ENCODE data around the gene LHFPL6.

LHFPL6 gene

GRCh38 chr13:39596176-39596575 lies 6.8 kb downstream of the LHFPL6 start:
- DNase-seq = no peak

DNA sequence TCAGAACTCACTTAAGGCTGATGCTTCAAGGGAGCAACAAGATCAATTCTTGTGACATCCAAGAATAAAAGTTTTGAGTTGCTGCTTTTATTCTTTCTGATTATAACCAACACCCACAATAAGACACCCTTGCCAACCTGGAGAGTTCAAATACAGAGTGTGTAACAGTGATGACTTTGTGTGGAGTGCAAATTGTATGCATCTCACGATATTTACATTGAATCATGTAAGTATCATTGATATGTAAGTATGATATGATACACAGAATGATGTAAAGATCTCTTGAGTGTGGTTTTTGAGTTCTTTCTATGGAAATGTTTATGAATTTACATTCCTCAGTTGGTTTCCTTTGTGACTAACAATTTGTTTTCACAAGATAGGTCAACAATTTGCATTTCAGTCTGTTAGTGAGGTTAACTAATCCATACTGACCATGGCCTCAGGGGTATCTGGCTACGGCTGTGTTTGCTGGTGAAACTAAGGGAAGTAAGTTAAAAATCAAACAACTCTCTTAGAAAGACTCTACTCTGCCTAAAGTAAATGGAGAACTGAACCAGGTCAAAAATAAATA lies 12.4 kb downstream of the LHFPL6 start:
- no peak for DNase-seq

DNA sequence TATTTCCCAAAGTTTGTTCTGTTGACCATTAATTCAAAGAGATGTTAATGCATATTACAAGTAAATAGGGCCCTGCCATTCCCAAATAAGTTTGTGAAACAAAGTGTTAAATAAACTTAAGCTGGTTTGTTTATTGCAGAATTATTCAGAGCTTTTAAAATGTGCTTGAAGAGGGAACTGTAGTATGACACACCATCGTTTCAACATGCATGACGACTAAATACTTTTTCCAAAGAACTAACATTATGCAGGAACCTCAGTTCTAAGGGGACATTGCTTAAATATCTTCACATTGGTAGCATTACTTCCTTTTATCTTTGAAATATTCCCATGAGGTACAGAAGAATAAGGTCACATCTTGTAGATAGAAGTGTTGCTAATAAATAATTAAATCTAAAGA lies 14.6 kb downstream of the LHFPL6 start:
- no peak for DNase-seq

DNA sequence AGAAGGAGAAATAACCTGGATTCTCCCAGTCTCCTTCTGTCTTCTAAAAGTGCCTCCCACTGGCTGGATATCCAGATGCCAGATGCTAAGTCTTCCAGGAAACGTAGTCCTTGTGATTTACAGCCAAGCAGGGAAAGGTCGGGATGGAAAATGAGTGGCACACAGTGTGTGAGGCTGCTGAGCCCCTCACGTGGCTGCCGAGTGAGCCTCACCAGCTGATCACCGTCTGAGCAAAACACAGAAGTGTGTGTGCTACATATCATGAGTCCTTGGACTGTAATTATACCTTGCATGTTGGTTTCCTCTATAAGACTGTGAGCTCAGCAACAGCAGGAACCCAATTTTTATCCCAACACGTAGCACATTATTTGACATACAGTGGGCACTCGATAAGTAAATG lies 15.1 kb downstream of the LHFPL6 start:
- no peak for DNase-seq

GRCh38 chr13:39586958-39587605 lies 15.9 kb downstream of the LHFPL6 start:
- DNase-seq = no peak

DNA sequence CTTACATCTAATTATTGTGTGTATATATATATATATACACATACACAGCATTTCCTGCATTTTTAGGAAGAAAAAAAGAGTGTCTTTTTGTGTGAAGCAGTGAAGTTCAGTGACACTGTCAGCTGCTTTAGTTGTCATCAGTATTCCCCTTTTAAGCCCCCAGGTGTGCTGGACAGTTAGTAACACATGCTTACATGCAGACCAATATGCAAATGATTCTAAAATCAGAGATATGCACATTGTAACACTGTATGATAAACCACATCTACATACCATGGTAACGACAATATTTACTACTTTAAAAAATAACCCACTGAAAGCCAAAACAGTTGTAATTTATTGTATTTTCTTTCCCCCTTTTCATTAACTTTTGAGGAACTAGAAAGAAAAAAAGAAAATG lies 16.8 kb downstream of the LHFPL6 start:
- no peak for DNase-seq

DNA sequence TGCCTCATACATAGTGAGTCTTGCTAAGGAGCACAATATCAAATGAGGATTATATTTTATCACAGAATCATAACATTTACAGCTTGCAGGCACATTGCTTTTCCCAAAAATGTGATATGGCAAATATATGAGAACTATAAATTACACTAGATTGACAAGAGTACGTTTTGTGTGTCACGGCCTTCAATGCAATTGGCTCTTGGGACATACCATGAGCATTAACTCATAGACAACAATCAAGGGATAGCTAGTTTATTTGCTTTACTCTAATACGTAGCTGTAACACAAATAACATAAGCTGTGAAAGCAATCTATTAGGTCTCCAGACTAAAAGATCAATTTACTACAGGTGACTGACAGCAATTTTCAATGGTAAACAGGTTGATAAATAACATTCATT lies 17.8 kb downstream of the LHFPL6 start:
- no peak for DNase-seq

GRCh38 chr13:39580881-39581575 lies 22.0 kb downstream of the LHFPL6 start:
- DNase-seq = no peak

DNA sequence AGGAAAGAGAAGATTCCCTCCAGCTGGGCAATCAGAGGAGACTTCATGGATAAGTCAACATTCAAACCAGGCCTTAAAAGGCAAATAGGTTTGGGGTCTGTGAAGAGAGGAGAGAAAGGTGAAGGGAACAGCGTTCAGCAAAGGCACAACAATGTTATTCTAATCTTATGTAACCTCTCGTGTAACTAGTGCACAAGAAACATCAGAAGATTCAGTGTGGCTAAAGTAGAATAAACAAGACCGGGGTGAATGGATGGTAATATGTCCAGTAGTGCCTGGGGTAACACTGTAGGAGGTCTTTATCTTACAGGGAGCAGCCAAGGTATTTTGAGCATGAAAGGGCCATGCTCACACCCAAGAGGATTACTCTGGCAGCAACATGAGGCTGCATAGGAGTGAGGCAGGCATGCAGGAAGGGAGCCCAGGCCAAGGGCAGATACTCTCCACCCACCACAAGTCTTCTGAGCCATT lies 24.1 kb downstream of the LHFPL6 start:
- DNase-seq = no peak

DNA sequence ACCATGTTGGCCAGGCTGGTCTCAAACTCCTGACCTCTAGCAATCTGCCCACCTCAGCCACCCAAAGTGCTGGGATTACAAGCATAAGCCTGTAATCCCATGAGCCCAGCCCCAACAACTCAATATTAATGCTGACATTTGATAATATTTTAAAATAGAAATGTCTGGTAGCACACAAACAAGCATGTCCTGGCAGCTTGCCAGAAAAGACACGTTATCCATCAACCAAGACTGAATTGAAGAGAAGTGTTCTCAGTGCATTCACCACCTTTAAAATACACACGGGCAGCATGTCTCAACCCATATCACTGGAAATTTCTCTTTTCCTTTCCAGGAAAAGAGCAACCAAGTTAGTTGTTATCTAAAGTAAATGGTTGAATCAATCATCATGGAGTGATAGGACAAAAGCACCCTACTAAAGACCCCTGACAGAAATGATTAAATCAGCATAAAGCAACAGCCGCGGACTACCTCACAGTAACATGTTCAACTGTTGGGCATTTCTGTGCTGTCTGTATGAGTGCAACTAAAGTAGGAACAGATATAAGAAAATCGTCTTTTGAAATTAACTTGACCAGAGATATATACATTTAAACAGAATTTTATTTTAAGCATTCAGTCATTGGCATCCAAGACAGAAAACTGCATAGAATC lies 25.0 kb downstream of the LHFPL6 start:
- DNase-seq = no peak

DNA sequence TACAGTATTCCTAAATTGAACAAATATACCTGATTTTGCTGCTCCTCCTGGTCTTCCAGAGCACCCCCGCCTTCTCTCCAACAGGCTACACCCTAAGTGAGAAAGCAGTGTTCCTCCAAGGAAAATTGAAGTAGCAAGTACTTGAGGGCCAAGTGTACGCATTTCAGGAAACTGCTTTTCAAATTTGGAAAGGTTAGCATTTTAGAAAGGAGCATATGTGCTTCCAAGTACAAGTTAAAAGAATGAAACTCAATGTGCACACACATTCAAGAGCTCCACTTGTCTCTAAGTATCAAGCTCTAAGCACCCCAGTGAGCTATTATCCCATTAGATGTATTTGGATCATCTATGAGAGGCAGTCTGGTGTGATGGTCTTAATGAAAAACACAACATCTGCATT lies 25.8 kb downstream of the LHFPL6 start:
- no peak for DNase-seq

DNA sequence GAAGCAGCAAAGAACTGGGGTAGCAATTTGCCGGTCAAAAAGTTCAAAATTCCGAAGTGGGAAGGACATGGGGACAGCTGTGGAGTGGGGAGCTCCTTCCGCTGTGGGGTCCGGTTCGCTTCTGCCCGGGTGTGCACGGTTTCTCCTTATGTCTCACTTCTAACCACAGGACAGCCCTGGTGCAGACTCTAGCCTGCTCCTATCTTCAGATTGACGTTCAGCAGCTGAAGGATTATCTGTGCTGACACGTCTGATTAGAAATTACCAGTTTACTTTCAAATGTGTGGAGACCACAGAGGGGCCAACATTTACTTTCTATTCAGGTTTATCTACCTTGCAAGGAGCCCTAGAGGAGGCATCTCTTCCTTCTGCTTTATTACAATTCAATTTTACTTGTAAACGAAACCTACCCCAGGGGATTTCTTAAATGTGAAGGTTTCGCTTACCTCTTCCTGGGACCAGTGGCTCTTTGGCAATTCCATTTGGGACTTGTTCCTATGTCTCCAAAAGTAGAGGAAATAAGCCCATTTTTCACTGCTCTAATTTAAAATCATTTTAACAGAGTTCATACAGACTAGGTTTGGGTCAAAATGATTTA lies 27.3 kb downstream of the LHFPL6 start:
- DNase-seq = no peak

DNA sequence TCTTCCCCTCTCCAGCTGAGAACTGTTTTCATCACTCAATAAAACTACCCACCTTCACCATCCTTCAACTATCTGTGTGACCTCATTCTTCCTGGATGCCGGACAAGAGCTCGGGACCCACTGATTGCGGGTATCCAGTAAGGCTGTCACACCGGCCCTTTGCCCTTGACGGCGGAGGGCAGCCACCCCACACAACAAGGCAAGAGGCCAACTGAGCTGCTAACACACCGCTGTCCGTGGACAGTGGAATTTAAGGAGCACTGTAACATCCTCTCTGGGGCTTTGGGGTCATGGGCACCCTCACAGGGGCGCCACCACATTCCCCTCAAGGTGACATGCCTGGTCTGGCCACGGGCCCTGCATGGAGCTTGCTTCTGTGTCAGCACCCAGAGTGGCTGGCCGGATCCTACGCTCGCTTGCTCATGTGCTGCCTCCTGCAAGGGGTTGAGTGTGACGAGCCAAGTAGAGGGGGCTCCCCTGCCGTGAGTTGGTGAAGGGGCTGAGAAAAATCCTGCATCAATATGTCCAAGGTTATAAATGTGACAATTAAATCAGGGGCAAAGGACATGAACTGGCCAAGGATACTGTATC lies 31.4 kb downstream of the LHFPL6 start:
- DNase-seq = no peak

DNA sequence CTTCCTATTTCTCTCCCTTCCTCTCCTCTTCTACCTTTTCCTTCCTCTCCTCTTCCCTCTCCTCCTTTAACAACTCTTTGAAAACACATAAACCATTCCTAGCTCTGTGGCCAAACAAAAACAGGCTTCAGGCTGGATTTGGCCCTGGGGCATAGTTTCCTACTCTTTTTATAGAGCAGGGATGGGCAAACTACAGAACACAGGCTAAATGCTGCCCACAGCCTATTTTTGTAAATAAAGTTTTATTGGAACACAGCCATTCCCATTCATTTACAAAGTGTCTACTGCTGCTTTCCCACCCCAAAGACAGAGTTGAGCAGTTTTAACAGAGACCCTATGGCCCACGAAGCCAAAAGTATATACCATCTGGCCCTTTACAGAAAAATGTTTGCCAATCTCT lies 35.4 kb downstream of the LHFPL6 start:
- DNase-seq = no peak

DNA sequence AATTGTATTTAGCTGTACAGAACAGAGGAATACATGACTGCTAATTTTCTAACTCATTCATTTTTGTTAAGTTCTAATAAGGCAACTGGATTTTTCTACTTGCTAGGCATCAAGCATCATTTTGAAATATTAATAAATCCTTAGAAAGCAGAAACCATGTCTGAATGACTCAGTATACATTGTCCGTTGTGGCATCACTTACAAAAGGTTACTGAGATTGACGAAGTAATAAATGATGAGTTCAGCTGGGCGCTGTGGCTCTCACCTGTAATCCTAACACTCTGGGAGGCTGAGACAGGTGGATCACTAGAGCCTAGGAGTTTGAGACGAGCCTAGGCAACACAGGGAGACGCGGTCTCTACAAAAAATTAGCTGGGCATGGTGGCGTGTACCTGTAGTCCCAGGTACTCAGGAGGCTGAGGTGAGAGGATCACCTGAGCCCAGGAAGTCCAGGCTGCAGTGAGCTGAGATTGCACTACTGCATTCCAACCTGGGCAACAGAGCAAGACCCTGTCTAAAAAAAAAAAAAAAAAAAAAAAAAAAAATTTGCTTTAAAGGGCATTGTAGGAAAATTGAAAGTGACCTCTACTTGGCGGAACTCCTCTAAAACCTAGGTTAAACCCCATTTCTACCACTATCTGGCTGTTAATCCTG lies 36.6 kb downstream of the LHFPL6 start:
- DNase-seq = no peak

GRCh38 chr13:39565036-39565949 lies 37.7 kb downstream of the LHFPL6 start:
- peak in 2 of 56 donors; percentile 14 to 15 for DNase-seq

- no peak for DNase-seq
Observed at GRCh38 chr13:39563470-39563735, 39.6 kb downstream of the LHFPL6 start.

DNA sequence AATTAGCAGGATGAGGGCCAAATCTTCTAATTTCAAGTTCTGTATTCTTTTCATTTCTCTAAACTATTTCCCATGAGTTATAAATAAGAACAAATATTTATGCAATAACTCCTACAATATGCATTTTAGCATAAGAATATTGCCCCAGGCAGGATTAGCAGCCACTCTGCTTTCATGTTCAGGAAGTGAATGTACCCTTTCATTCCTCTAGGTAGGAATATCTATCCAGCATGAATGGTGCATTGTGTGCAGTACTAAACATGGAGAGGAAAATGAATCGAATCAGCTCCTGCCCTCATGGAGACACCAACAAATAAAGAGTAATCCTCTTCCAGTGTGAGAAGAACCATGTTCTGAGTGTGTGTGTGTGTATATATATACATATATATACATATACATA lies 41.0 kb downstream of the LHFPL6 start:
- no peak for DNase-seq

DNA sequence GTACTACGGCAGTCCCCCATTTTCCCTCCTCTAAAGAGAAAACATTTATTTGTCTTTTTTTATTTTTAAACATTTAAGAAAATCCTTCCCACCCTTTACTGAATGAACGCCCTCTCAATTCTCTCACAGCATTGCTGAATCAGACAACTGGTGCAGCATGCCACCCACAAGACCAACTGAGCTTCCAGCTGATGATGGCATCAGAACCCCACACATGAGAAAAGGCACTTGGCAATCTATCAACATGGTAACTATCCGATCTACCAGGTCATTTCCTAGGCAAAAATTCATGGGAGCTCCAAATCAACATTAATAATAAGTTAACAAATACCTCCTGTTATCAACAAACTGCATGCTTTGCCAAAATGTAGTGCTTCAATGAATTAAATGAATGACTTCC lies 43.1 kb downstream of the LHFPL6 start:
- peak in 5 of 56 donors; percentile 5 to 31 (median 17) for DNase-seq

DNA sequence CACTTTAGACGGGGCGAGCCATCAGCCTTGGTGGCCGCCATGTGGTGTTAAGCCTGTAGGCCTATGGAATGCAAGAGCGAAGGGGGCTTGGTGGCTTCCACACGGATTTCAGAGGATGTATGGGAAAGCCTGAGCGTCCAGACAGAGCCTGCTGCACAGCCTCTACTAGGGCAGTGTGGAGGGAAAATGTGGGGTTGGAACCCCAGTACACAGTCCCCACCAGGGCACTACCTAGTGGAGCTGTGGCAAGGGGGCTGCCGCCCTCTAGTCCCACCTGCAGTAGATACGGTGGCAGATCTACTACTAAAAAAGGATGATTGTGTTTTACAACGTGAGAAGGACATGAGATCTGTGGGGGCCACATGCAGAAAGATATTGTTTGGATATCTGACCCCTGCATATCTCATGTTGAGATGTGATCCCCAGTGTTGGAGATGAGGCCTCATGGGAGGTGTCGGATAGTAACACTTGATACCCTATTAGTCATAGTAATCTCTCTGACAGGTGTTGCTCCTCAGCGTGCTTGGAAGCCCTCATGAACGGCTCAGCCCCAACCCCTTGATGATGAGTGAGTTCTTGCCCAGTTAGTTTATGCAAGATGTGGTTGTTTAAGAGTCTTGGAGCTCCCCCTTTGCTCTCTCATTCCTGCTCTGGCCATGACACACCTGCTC lies 45.6 kb downstream of the LHFPL6 start:
- no peak for DNase-seq

All from amygdala (tissue), 56 donors.